Ectodermal cell (in vitro differentiated cells): ENCODE data around the gene TMEM86A.
A peak's percentile ranks its signal among the peaks of the same experiment; 100 is the strongest.

ENCODE experiments used
- H3K27ac ChIP-seq: 2 replicates; pipeline ENCODE4 v1.7.0; 2013; ENCODE audit warnings: mild to moderate bottlenecking, low read depth, low read length; ENCODE audit not compliant: insufficient read depth, poor library complexity, severe bottlenecking
- H3K27me3 ChIP-seq: 2 replicates; pipeline ENCODE4 v1.7.0; 2013; ENCODE audit warnings: mild to moderate bottlenecking, low read length; ENCODE audit not compliant: insufficient read depth, control insufficient read depth, poor library complexity, severe bottlenecking
- H3K36me3 ChIP-seq: one replicate; pipeline ENCODE4 v1.7.0; 2013; ENCODE audit warnings: low read length; ENCODE audit not compliant: control insufficient read depth, insufficient read depth
- H3K4me1 ChIP-seq: one replicate; pipeline ENCODE4 v1.7.0; 2013; ENCODE audit warnings: low read length; ENCODE audit not compliant: control insufficient read depth, insufficient read depth
- H3K4me3 ChIP-seq: 2 replicates; pipeline ENCODE4 v1.7.0; 2013; ENCODE audit warnings: low read depth, low read length, control low read depth; ENCODE audit not compliant: insufficient read depth
- H3K9me3 ChIP-seq: 2 replicates; pipeline ENCODE4 v1.7.0; 2013; ENCODE audit warnings: mild to moderate bottlenecking, low read length, moderate library complexity; ENCODE audit not compliant: control insufficient read depth
- WGBS, 2 experiments: methylation state at CpG; one replicate each; pipeline ENCODE4 v1.1.7; 2013; ENCODE audit warnings: missing lambda C conversion rate in 2 of 2; 5-methylcytosine and 5-hydroxymethylcytosine counted together

The TMEM86A gene

DNA sequence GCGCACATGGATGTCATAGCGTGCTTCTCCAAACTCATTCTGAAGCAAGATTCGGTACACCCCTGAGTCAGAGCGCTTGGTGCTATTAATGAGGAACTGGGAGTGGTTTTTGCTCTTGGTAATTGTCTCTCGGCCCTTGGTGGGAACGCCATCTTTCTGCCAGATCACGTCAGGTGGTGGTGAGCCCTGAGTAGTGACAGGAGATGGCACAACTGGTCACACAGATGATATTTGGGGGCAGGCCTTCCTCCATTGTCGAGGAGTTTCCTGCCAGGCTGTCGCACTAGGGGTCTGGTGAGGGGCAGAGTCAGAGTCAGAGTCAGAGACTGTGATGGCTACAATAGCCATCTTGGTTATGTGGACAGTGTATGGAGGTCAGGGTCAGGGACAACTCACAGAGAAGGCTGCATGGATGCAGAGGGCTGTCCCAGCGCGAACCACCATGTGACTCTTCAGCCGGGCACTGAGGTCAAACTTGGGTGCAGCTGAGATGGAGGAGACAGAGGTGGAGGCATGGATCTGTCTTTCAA, 9.3 kb downstream of the TMEM86A start:
- Histone ChIP-seq H3K4me3 (no peak overlapping the region), H3K9me3 (no peaks in the 10 kb centered on the region), H3K27me3 (peaks cover 20% of the 10 kb centered on the region), H3K36me3 (no peaks in the 10 kb centered on the region), H3K4me1 (no peaks in the 10 kb centered on the region), H3K27ac (no peak overlapping the region)
- 93% methylated on average over 12 of the region's 12 CpGs for WGBS, 2 experiments

DNA sequence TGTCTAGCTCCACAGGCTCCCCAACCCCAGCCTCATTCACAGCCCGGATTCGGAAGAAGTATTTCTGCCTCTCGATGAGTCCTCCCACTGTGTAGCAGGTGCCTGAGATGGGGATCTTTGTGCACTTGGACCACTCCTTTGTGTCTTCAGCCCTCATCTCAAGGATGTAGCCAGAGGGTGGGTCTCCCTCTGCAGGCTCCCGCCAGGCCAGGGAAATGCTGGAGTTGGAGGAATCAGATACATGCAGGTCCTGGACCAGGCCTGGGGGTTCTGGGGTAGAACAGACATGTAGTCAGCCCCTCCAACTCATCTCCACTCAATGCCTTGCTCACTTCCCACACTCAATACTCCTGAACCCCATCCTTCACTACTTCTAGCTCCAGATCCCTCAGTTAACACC, 10.8 kb downstream of the TMEM86A start:
- WGBS, 2 experiments = 89 to 90% methylated on average over 4 of the region's 4 CpGs
- H3K27me3 ChIP-seq = peaks cover 20% of the 10 kb centered on the region
- no peak overlapping the region for H3K27ac ChIP-seq

DNA sequence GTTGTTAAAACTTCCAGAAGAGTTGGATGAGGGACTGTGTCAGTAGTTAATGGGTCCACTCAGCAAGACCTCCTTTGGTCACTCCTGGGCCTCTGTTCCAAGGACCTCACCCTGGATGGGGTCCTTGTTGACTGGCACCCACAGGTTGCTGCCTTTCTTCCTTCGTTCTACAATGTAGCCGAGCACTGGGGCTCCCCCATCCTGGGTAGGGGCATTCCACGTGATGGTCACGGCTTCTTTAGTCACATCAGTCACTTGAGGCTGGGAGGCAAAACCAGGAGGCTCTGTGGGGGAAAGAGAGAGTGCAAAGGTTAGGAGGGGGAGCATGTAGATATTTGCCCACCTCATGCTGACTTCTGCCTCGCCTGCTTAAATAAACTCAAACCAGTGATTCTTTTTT, 12.0 kb downstream of the TMEM86A start:
- peaks cover 15% of the 10 kb centered on the region for H3K27me3 ChIP-seq
- 82 to 86% methylated on average over 5 of the region's 5 CpGs for WGBS, 2 experiments

More for the DNA sequence above, 10.8 kb downstream of the TMEM86A start:
- Histone ChIP-seq H3K9me3 (no peaks in the 10 kb centered on the region), H3K36me3 (no peaks in the 10 kb centered on the region), H3K4me1 (no peaks in the 10 kb centered on the region), H3K4me3 (no peak overlapping the region)

DNA sequence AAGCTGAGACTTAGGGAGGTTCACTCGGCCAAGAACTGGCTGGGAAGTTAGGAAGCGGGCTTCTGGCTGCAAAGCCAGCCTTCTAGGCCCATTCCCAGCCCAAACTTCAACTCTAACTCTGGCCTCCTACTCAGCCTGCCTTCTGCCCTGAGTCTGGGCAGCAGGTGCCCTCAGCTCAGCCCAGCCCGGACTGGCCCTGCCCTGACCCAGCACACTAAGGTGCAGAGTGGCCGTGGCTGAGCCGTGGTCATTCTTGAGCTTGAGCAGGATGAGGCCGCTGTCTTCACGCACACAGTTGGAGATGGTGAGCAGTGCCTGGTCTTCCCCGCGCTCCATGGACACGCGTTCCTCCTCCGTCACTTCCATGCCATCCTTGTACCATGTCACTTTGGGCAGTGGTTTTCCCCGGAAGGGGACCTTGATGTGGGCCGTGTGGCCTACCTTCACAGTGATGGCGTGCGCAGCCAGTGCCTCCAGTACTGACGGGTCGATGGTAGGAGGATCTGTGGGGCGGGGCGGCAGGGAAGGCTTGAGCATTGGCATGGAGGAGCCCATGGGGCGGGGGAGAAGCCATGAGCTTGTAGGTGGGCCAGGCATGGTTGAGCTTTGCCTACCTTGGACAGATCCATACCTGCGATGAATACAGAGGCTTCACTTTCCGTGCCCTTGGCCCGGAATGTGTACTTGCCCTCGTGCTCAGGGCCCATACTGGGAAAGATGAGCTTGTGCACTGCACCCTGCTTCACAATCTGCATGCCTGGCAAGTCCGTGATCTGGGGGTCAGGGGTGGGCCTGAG, 15.3 kb downstream of the TMEM86A start:
- 90 to 91% methylated on average over 26 of the region's 26 CpGs for WGBS, 2 experiments
- H3K27ac ChIP-seq = no peak overlapping the region
- peaks cover 21% of the 10 kb centered on the region for H3K27me3 ChIP-seq
- no peak overlapping the region for H3K4me3 ChIP-seq
- H3K9me3 ChIP-seq = no peaks in the 10 kb centered on the region
- no peaks in the 10 kb centered on the region for H3K4me1 ChIP-seq
- no peaks in the 10 kb centered on the region for H3K36me3 ChIP-seq

More for the DNA sequence above, 12.0 kb downstream of the TMEM86A start:
- H3K4me3 ChIP-seq = no peak overlapping the region
- no peaks in the 10 kb centered on the region for H3K36me3 ChIP-seq
- H3K9me3 ChIP-seq = no peaks in the 10 kb centered on the region
- no peaks in the 10 kb centered on the region for H3K4me1 ChIP-seq
- H3K27ac ChIP-seq = no peak overlapping the region

DNA sequence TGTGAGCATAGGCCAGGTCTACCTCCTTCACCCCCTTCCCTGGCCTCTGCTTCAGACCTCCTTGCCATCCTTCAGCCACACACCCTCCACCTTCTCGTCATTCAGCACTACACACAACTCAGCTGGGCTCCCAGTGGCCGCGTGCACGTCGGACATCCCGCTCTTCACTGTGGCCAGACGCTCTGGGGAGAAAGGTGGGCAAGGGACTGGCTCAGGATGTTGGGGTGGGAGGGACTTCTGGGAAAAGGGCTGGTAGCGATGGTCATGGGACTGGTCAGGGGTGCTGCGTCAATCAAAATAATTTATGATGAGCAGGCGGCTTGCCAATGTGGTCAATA, 15.8 kb downstream of the TMEM86A start:
- Histone ChIP-seq H3K9me3 (no peaks in the 10 kb centered on the region), H3K4me1 (no peaks in the 10 kb centered on the region), H3K4me3 (no peak overlapping the region), H3K36me3 (no peaks in the 10 kb centered on the region), H3K27ac (no peak overlapping the region), H3K27me3 (peaks cover 18% of the 10 kb centered on the region)
- WGBS, 2 experiments = 83 to 84% methylated on average over 10 of the region's 10 CpGs

DNA sequence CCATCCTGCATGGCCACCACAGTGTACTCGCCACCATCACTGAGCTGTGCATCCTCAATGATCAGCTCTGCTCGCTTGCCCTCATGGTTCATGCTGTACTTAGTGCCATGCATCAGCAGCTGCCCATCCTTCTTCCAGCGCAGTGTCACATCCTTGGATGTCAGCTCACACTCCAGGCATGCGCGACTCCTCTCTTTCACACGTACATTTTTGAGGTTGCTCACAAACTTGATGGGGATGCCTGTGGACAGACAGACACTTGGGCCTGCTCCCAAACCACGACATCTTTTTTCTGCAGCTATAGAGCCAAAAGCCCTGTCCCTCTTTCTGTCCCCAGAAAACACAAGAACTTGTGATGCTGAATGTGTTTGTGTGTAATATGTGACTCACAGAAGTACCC, 16.9 kb downstream of the TMEM86A start:
- Histone ChIP-seq H3K27me3 (peaks cover 22% of the 10 kb centered on the region), H3K4me3 (no peak overlapping the region)
- 76 to 78% methylated on average over 7 of the region's 7 CpGs for WGBS, 2 experiments

DNA sequence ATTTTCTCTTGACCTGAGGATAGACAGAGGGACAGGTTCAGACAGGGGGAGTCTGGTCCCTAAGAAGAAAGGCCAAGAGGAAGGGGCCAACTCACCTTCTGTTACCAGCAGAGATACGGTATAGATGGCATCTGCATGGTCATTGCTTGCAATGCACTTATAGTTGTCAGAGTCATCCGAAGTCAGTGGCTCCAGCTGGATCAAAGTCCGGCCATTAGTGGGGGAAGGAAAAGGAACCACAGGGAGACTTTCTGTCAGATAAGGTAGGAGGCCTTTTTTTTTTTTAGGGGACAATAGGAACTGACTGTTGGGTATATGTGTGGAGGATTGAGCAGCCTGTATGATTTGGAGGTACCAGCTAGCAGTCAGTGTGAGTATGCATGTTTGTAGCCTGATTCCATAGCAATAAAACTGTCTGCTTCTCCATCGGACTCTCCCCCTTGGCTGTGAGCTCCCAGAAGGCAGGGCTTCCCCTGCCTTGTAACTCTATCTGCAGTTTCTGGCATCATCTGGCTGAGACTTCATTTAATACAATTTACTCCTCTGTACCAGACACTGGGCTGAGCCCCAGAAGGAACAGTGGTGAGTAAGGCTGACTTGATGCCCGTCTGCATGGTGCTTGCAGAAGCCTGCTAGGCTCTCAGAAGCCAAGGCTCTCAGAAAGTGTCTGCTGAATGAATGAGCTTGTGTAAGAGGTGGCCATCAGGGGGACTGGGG, 21.7 kb downstream of the TMEM86A start:
- WGBS, 2 experiments = 86 to 89% methylated on average over 5 of the region's 5 CpGs
- no peaks in the 10 kb centered on the region for H3K9me3 ChIP-seq
- H3K27ac ChIP-seq = no peak overlapping the region
- peaks cover 27% of the 10 kb centered on the region for H3K27me3 ChIP-seq
- peaks cover 6% of the 10 kb centered on the region for H3K4me1 ChIP-seq
- H3K4me3 ChIP-seq = peak overlapping the region; percentile 58
- no peaks in the 10 kb centered on the region for H3K36me3 ChIP-seq

More for the DNA sequence above, 16.9 kb downstream of the TMEM86A start:
- H3K4me1 ChIP-seq = no peaks in the 10 kb centered on the region
- no peaks in the 10 kb centered on the region for H3K36me3 ChIP-seq
- no peak overlapping the region for H3K27ac ChIP-seq
- no peaks in the 10 kb centered on the region for H3K9me3 ChIP-seq

DNA sequence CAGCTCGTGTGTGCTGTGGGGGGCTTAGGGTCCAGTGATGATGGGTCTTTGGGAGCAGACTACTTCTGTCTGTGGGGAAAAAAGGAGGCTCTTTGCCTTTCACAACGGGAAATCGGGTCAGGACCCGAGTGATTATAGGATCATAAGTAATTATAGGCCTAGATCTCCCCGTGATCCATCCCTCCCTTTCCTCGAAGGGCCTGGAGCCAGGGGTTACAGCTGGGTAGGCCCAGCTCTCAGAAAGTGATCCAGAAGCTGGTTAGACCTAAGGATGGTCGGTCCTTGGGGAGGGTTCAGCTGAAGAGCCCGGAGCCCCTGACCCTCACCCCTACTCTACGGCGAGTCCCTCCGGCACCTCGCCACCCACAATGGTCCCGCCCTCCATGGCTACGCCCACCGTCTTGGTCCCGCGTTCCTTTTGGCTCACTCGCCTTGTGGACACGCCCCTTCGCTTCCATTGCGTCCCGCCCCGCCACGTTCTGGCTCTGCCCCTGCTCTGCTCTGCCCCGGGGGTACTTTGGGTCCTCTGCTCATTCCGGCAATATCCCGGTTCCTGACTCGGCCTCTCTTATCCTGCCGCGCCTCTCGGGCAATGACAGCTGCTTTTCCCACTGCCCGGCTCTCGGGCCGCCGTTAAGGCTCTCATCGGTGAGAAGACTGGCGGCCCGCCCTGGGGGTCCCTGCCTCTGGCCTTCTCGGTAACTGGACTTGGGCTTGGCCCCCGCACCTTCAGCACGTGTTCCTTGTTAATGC, 22.4 kb downstream of the TMEM86A start:
- H3K4me3 ChIP-seq = peak overlapping the region; percentile 58
- no peaks in the 10 kb centered on the region for H3K36me3 ChIP-seq
- H3K27ac ChIP-seq = no peak overlapping the region
- peaks cover 27% of the 10 kb centered on the region for H3K27me3 ChIP-seq
- 9 to 10% methylated on average over 41 of the region's 41 CpGs for WGBS, 2 experiments
- peaks cover 6% of the 10 kb centered on the region for H3K4me1 ChIP-seq
- H3K9me3 ChIP-seq = no peaks in the 10 kb centered on the region

DNA sequence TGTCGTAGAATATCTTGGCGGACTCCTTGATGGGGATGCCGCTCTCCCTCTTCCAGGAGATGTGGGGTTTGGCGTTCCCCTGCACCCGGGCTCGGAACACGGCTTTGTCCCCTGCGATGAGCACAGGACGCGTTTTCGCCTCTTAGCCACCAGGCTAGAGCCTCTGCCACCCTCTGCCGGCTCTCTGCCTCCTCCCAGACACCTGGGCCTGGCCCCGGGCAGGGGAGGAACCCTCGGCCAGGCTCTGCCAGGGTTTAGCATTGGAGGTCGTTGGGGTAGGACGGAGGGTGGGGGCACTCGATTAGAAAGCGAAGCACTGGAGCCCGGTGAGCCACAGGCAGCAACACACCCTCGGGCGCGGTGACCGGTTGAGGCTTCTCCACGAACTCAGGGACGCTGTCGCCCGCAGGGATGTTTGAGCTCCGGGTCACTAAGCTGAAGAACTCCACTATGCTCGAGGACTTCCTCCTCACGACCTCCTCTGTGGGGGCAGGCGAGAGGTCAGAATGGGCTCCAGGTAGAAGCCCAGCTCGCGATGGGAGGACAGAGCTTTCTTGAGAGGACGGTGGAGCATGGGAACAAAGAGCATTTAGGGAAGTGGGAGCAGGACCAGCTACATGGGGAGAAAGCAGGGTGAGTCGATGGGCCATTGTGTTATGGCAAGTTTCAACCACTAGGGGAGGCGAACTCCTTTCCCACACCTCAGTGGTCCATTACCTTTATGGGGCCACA, 23.1 kb downstream of the TMEM86A start:
- H3K36me3 ChIP-seq = no peaks in the 10 kb centered on the region
- 1 to 2% methylated on average over 36 of the region's 36 CpGs for WGBS, 2 experiments
- peaks cover 20% of the 10 kb centered on the region for H3K27me3 ChIP-seq
- H3K9me3 ChIP-seq = no peaks in the 10 kb centered on the region
- peaks cover 6% of the 10 kb centered on the region for H3K4me1 ChIP-seq
- H3K4me3 ChIP-seq = peak overlapping the region; percentile 58
- H3K27ac ChIP-seq = no peak overlapping the region
